HG03064 (cell line): Measurements from ENCODE around the gene CHD2.

ENCODE experiments used
- ATAC-seq: cut with Tn5 transposase; IDR thresholded peaks from one replicate; pipeline ENCODE4 v1.9.1; 2021; ENCODE audit warnings: low read depth; ENCODE audit not compliant: unreplicated experiment

The CHD2 gene

DNA sequence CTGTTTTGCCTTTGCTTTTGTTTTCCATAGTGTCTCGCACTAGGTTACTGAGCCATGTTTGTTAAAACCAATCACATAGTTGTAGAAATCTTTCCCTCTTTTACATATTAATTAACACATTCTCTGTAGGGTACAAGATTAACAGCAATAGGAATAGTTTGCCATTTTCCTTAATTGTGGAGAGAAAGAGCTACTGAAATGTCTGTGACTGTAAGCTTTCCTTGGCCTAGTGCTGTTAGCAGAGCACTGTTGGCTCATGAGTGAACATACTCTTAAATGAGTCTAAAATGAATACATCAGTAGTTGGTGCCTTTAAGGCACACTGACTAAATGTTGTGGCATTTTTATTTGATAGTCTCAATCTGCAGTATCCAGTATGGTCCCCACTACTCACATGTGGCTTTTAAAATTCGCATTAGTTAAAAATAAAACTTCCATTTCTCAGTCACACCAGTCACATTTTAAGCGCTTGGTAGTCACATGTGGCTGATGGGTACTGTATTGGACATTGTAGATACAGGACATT, 28.2 kb downstream of the CHD2 start:
- no peak for ATAC-seq

DNA sequence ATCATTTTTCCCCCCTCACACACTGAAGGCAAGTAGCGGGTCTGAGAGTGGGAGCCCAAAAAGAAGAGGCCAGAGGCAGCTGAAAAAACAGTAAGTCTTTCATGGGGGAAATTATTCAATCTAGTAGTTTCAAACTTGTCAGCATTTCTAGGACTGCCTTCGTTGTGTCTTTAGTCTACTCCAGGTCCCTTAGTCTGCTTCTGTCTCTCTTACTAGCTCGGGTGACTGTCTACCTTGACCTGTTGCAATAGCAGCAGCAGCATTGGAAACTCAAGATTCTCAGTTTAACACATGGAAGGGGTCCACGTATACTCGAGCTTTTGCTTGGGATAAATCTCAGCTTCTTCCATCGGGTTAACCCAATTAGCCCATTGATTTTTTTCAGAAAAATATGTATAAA, 28.9 kb downstream of the CHD2 start:
- no peak for ATAC-seq

DNA sequence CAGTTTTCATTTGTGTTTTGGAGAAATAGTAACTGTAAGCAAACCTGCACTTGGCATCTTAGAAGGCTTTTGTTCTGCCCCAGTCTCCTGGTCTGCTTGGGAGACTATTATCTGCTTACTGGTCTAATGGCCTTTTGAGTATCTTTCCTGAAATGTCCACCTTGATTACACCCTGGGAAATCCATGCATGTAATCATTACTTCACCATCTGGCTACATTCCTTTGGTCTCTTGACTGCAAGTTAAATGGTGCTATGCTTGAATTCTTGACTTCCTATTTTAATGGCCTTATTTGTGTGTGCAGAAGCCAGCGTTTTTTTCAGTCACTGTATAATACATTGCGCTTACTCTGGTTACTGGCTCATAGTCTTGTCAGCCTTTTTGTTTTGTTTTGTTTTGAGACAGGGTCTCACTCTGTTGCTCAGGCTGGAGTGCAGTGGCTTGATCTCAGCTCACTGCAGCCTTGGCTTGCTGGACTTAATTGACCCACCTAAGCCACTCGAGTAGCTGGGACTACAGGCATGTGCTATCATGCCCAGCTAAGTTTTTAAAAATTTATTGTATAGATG, 30.0 kb downstream of the CHD2 start:
- ATAC-seq, result no peak

DNA sequence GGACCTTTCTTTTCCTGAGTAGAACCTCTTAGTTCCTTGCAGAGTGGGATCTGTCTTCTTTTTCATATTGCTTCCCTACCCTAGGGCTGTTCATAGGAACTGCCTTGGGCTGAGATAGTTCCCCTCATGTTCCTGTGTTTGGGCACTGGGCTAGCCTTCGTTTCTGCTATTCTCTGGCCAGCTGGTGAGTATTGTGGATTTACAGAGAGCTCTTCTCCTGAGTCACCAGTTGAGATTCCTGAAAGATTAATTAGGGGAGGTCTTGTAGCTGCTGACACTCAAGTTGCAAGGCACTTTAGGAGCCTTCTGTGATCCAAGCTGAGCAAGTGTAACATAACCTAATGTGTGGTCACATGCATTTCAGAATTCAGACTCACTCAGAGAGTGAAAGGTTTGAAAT, 30.7 kb downstream of the CHD2 start:
- ATAC-seq, result no peak

DNA sequence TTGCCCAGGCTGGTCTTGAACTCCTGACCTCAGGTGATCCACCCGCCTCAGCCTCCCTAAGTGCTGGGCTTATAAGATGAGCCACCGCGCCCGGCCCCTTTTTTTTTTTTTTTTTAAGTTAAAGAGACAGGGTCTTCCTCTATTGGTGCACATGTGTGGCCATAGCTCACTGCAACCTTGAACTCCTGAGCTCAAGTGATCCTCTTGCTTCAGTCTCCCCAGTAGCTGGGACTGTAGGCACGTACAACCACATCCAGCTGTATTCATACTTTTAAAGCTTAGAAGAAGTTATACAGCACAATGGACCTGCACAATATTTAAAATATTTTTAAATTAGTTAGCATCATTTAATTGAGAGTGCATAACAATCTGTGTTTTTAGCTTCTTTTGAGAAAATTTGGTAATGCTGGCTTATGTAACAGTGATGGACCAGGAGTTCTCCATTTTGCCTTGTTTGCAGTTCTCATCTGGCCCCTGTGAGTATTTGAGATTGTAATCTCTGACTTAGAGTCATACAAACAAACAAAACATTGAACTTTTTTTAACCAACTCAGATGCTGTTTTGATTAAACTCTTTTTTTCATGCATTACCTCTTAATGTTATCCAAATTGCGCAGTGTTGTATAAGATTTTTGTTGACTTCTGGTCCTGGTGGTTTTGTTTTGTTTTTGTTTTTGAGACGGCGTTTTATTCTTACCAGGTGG, 33.0 kb downstream of the CHD2 start:
- no peak for ATAC-seq

DNA sequence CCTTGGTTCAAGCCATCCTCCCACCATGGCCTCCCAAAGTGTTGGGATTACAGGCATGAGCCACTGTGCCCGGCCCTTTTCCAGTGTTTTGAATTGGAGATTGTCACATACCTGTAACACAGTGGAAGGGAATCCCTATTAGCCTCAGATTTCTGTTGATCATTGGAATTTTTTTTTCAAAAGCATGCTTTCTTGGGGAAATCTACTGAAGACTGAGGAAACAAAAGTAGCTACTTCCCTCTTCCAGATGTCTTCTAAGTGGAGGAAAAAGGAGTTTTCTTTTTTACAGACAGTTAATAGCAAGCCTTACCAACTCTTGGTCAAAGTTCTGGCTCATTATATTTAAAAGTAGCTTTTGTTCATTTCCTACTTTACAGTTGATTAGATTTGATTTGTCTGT, 33.7 kb downstream of the CHD2 start:
- ATAC-seq, result no peak

DNA sequence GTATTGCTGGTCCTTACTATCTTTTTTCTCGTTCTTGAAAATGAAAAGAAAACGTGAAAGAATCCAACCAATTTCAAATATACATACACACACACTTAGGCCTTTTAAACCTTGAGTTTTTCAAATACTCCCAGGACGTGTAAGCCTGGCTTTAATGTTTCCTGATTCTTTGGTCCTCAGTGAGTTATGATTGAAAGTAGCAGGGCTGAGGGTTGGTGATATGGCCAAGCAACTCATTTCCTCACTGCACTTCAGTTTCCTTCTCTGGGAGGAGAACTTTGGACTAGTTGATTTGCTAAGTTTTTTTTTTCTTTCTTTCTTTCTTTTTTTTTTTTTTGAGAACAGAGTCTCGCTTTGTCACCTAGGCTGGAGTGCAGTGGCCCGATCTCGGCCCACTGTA, 34.6 kb downstream of the CHD2 start:
- no peak for ATAC-seq

DNA sequence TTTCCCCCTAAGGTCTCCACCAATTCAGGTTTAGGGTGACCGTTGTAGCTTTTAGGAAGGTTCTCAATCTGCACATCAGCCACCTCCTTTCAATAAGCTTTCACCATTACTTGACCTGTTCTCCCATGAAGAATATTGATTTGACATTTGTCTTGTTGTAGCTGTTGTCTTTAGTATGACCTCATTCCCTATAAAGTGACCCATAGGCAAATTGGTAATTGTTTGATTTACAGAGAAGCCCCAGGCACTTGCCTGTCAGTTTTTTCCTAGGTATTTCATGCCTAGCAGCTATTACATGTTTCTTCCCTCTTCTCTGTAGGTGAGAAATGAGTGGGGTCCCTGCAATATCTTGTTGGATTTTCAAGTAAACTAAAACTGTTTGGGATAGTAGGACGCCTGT, 36.0 kb downstream of the CHD2 start:
- no peak for ATAC-seq

DNA sequence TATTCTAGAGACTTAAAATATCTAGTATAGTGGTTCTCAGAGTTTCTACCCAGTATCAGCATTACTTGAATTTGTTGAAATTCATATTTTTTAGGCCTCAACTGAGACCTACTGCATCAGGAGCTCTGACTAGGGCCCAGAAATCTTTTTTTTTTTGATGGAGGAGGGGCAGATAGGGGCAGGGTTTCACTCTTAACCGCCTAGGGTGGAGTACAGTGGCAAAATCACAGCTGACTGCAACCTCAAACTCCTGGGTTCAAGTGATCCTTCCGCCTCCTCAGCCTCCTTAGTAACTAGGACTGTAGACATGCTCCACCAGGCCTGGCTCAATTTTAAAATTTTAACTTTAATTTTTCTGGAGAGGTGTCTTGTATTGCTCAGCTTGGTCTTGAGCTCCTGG, 36.6 kb downstream of the CHD2 start:
- no peak for ATAC-seq

DNA sequence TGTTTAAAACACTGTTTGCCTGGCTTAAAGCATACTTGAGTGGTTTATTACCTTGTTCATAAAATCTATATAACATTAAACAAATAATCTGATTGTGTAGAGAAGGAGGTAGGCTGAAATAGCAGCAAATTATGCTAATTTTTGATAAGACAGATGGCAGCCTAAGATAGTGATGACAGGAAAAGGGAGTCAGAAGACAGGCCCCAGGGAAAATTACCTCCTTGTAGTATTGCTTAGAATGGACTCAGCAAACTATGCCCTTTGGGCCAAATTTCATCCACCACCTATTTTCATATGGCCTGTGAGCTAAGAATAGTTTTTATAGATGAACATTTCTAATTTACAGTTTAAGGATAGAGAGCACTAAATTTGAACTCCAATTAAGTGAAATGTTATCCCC, 37.8 kb downstream of the CHD2 start:
- no peak for ATAC-seq

DNA sequence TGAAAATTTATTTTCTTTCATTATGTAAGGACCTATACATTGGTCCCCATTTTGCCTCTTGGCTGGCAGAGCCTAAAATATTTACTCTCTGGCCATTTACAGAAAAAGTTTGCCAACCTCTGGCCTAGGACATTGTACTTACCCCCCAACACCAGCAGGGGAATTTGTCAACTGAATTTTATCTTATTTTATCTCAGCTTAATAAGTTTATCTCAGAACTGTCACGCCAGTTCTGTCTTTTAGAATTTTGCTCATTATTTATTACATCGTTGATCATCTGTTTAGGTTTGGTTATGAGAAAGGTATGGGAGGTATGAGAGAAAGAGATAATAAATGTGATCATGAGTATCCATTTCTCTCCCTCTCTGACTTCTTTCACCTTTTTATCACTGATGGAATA, 38.3 kb downstream of the CHD2 start:
- no peak for ATAC-seq

DNA sequence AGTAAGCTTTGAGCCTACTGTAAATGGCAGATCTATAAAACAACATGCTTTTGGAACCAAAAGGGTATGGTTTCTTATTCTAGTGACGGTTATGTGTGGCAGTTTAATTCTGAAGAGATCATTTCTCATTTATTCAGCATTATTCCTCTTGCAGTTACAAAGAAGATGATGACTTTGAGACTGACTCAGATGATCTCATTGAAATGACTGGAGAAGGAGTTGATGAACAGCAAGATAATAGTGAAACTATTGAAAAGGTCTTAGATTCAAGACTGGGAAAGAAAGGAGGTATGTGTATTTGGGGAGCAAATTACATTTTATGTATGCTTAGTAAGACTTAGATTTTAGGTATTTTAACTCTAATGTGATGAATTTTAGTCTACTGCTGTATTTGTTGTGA, 41.5 kb downstream of the CHD2 start:
- ATAC-seq, result no peak

DNA sequence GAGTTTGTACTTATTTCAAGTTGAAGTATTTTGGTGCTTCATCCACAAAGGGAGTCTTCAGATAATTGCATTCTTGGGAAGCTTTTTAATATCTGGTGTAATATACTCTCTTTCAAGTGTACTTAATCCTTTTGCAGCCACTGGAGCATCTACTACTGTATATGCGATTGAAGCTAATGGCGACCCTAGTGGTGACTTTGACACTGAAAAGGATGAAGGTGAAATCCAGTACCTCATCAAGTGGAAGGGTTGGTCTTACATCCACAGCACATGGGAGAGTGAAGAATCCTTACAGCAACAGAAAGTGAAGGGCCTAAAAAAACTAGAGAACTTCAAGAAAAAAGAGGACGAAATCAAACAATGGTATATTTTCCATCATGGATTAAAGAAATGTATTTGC, 42.6 kb downstream of the CHD2 start:
- no peak for ATAC-seq

DNA sequence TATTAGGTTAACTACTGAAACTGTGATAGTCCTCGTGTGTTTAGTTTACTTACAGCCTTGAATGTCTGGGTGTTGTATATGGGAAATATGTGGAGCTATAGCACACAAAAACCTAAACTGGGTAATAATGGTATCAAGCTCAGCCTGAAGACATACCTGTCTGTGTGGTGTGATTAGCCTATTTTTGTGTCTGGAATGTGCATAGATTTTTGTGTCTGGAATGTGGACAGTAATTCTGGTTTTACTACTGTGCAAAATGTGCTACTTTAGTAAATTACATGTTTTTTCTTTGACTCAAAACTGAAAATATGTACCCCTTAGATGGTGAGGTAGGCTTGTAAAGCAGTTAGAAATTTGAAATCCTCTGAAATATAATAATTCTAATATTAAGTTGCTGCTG, 43.5 kb downstream of the CHD2 start:
- ATAC-seq, result no peak

DNA sequence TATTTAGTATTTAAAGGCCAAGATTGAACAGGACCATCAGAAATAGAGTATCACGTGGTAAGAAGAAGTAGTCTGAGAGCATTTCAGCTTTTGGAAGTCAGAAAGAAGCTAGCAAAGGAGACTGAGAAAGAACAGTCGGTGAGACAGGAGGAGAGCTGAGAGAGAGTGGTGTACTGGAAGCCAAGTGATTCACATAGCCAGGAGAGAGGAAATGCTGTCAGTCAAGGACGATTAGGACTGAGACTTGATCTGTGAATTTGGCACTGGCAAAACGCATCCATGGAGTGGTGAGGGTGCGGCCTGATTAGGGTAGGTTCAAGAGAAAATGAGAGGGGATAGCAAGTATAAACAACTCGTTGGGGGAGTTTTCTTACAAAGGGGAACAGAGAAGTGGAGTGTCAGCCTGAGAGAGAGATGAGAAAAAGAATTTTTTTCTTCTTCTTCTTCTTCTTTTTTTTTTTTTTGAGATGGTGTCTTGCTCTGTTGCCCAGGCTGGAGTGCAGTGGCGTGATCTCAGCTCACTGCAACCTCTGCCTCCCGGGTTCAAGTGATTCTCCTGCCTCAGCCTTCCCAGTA, 44.9 kb downstream of the CHD2 start:
- no peak for ATAC-seq

DNA sequence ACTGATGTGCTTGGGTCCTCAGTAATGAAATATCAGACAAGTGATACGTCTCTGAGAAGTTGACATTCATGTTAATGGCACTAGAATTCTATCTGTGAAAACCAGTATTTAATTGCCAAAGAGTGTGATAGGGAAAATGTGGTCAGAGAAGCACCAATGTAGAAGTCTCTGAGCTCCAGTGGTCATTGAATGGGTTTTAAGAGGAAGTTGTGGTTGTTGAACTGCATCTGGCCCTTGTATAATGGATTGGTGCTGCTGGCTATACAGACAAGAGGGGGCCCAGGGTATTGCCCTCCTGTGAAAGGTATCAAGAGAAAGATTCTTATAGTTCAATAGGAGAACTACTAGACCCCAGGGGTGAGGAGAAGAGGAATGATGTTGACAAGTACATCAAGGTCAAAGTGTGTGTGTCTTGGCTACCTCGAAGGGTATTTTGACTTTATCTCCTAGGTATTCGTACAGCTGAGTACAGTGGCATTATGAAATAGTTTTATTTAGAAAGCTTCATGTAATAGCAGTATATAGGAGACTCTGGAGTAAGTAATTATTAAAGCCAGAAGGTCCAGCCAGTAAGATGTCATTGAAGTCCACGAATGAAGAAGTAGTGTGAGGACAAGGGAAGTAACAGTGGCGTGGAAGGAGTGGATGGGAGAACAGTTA, 47.1 kb downstream of the CHD2 start:
- no peak for ATAC-seq

DNA sequence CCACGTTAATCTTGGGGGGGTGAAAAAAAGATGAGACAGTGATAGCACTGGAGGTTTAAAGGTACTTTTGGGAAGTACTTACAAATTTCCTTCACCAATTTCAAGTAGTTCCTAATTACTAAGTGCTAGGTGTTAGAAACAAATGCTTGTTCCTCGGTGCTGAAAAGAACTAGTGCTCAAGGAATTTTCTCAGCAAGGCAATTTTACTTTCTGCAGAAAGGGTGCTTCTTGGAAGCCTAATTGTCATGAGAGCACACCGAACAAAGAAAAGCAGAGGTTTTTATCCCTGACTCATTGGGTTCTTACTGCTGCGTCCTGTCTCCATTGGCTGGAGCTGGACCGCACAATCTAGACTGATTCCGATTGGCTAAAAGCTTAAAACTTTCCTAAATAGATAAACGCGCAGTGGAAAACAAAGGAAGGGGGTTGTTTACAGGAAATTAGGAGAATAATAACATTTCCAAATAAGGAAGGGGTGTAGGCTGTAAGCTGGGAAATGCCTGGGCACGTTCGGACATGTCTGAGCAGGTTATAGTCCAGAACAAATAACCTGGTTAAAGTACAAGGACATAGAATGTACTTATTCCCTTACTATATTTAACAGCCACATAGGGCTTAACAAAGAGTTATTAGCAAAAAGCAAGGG, 49.6 kb downstream of the CHD2 start:
- ATAC-seq, result no peak

DNA sequence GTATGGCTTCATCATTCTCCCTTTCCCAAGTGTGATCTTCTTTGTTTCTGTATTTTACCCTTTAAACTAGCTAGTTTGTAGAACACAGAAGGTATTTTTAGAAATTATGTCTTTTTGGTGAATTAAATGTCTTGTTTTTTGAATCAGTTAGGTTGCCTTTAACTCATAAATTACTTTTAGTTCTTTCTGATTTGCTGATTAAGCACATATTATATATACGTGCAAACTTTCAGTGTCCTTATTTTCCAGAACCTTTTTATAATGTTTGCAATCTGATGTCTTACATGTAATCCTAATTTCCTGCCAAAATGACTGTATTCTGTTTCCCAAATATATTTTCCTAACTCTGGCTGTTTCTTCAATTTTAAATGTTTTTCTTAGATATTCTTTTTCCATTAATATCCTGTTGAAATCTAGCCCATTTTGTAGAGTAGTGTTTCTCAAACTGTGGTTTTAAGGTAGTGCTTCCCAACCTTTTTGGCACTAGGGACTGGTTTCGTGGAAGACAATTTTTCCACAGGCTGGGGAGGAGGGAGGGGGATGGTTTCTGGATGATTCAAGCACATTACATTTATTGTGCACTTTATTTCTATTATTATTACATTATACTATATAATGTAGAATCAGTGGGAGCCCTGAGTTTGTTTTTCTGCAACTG, 51.8 kb downstream of the CHD2 start:
- no peak for ATAC-seq

DNA sequence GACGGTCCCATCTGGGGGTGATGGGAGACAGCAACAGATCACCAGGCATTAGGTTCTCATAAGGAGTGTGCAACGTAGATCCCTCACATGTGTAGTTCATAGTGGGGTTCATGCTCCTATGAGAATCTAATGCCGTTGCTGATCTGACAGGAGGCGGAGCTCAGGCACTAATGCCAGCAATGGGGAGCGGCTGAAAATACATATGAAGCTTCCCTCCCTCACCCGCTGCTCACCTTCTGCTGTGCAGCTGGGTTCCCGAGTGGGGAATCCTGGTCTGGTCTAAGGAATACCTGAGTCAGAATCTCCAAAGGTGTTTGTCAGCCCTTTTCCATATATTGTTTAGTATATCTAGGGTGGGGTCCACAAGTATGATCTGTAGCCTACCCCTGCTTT, 52.3 kb downstream of the CHD2 start:
- ATAC-seq, result no peak

DNA sequence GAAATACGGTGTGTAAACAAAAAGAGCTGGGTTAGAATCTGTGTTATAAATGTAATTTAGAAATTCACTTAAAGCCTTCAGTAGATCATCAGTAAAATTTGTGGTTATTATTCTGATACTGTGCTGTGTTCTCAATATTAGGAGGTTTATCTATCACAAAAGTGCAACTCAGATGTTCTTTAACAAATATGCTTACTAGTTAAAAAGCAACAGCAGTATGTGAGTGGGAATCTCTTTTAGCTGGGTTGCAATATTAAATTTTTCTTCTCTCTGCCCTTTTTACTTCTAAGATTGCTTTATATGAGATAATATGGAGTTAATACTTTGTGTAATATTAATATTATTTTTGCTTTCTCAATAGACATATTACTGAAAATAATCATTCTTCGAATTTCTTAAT, 53.4 kb downstream of the CHD2 start:
- no peak for ATAC-seq

DNA sequence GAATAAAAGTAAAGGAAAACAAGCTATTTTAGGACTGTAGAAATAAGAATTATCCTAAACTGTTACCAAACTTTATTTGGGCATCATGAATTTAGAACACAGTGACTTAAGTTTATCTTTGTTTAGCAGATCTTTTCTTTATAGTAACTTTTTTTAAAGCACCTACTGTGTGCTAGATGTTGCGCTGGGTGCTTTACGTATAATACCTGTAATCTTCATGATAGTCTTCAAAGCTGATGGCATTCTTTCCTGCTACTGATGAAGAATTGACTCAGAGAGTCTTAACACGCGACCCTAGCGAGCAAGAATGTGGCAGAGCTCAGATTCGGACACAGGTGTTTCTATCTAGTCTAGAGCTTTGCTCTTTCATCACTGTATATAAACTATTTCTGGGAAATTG, 53.9 kb downstream of the CHD2 start:
- no peak for ATAC-seq
